Measurements from ENCODE around the gene ANKS3.

DNA sequence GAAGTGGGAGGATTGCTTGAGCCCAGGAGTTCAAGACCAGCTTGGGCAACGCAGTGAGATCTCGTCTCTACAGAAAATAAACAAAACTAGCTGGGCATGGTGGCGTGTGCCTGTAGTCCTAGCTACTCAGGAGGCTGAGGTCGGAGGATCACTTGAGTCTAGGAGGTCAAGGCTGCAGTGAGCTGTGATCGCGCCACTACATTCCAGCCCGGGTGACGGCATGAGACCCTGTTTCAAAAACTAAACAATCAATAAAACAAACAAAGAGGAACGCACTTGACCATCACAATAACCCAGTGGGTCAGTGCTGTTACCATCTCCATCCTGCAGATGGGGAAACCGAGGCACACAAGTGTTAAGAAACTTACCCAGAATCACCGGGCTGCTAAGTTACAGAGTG is 19.2 kb upstream of the ANKS3 start:
- TF ChIP-seq, protein P1, sequence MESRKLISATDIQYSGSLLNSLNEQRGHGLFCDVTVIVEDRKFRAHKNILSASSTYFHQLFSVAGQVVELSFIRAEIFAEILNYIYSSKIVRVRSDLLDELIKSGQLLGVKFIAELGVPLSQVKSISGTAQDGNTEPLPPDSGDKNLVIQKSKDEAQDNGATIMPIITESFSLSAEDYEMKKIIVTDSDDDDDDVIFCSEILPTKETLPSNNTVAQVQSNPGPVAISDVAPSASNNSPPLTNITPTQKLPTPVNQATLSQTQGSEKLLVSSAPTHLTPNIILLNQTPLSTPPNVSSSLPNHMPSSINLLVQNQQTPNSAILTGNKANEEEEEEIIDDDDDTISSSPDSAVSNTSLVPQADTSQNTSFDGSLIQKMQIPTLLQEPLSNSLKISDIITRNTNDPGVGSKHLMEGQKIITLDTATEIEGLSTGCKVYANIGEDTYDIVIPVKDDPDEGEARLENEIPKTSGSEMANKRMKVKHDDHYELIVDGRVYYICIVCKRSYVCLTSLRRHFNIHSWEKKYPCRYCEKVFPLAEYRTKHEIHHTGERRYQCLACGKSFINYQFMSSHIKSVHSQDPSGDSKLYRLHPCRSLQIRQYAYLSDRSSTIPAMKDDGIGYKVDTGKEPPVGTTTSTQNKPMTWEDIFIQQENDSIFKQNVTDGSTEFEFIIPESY (IDR thresholded peaks at IDR 0.05), result no peak
- no peak for TF ChIP-seq NR2C2 (IDR thresholded peaks at IDR 0.05; ENCODE audit: borderline replicate concordance, control insufficient read depth, insufficient read length, low read depth)
